ENCODE data around the gene RIC1.

DNA sequence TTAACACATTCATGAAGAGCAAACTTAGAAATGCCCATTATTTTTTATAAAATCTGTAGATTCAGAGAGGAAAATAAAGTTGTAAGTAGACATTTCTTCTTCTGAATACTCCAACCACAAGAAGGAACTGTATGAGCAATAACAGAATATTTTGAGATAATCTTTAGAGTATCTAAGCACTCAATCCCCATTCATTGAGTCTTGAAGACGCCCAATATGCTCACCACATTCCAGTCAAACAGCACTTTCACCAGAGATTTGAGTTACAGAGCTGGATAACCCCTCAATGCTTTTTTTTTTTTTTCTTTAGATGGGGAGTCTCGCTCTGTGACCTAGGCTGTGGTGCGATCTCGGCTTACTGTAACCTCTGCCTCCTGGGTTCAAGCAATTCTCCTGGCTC, 14.7 kb upstream of the RIC1 start:
- TF ChIP-seq, protein P1, sequence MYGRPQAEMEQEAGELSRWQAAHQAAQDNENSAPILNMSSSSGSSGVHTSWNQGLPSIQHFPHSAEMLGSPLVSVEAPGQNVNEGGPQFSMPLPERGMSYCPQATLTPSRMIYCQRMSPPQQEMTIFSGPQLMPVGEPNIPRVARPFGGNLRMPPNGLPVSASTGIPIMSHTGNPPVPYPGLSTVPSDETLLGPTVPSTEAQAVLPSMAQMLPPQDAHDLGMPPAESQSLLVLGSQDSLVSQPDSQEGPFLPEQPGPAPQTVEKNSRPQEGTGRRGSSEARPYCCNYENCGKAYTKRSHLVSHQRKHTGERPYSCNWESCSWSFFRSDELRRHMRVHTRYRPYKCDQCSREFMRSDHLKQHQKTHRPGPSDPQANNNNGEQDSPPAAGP (tag by site-specific recombination; IDR thresholded peaks at IDR 0.05): no peak
- TF ChIP-seq, protein P2, sequence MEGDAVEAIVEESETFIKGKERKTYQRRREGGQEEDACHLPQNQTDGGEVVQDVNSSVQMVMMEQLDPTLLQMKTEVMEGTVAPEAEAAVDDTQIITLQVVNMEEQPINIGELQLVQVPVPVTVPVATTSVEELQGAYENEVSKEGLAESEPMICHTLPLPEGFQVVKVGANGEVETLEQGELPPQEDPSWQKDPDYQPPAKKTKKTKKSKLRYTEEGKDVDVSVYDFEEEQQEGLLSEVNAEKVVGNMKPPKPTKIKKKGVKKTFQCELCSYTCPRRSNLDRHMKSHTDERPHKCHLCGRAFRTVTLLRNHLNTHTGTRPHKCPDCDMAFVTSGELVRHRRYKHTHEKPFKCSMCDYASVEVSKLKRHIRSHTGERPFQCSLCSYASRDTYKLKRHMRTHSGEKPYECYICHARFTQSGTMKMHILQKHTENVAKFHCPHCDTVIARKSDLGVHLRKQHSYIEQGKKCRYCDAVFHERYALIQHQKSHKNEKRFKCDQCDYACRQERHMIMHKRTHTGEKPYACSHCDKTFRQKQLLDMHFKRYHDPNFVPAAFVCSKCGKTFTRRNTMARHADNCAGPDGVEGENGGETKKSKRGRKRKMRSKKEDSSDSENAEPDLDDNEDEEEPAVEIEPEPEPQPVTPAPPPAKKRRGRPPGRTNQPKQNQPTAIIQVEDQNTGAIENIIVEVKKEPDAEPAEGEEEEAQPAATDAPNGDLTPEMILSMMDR (tag by site-specific recombination; IDR thresholded peaks at IDR 0.05): no peak
- TF ChIP-seq ZNF175 (tag by site-specific recombination; IDR thresholded peaks at IDR 0.05) (no peak), MYNN (tag by site-specific recombination; IDR thresholded peaks at IDR 0.05; ENCODE audit: borderline replicate concordance) (no peak), ZNF391 (tag by site-specific recombination; IDR thresholded peaks at IDR 0.05; ENCODE audit: borderline replicate concordance, low read depth) (no peak)
- TF ChIP-seq, protein P3, sequence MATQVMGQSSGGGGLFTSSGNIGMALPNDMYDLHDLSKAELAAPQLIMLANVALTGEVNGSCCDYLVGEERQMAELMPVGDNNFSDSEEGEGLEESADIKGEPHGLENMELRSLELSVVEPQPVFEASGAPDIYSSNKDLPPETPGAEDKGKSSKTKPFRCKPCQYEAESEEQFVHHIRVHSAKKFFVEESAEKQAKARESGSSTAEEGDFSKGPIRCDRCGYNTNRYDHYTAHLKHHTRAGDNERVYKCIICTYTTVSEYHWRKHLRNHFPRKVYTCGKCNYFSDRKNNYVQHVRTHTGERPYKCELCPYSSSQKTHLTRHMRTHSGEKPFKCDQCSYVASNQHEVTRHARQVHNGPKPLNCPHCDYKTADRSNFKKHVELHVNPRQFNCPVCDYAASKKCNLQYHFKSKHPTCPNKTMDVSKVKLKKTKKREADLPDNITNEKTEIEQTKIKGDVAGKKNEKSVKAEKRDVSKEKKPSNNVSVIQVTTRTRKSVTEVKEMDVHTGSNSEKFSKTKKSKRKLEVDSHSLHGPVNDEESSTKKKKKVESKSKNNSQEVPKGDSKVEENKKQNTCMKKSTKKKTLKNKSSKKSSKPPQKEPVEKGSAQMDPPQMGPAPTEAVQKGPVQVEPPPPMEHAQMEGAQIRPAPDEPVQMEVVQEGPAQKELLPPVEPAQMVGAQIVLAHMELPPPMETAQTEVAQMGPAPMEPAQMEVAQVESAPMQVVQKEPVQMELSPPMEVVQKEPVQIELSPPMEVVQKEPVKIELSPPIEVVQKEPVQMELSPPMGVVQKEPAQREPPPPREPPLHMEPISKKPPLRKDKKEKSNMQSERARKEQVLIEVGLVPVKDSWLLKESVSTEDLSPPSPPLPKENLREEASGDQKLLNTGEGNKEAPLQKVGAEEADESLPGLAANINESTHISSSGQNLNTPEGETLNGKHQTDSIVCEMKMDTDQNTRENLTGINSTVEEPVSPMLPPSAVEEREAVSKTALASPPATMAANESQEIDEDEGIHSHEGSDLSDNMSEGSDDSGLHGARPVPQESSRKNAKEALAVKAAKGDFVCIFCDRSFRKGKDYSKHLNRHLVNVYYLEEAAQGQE (tag by site-specific recombination; IDR thresholded peaks at IDR 0.05): no peak
- TF ChIP-seq, protein P4, sequence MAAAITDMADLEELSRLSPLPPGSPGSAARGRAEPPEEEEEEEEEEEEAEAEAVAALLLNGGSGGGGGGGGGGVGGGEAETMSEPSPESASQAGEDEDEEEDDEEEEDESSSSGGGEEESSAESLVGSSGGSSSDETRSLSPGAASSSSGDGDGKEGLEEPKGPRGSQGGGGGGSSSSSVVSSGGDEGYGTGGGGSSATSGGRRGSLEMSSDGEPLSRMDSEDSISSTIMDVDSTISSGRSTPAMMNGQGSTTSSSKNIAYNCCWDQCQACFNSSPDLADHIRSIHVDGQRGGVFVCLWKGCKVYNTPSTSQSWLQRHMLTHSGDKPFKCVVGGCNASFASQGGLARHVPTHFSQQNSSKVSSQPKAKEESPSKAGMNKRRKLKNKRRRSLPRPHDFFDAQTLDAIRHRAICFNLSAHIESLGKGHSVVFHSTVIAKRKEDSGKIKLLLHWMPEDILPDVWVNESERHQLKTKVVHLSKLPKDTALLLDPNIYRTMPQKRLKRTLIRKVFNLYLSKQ (tag by site-specific recombination; IDR thresholded peaks at IDR 0.05; ENCODE audit: borderline replicate concordance): no peak
- TF ChIP-seq, protein P5, sequence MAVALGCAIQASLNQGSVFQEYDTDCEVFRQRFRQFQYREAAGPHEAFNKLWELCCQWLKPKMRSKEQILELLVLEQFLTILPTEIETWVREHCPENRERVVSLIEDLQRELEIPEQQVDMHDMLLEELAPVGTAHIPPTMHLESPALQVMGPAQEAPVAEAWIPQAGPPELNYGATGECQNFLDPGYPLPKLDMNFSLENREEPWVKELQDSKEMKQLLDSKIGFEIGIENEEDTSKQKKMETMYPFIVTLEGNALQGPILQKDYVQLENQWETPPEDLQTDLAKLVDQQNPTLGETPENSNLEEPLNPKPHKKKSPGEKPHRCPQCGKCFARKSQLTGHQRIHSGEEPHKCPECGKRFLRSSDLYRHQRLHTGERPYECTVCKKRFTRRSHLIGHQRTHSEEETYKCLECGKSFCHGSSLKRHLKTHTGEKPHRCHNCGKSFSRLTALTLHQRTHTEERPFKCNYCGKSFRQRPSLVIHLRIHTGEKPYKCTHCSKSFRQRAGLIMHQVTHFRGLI (tag by site-specific recombination; IDR thresholded peaks at IDR 0.05): no peak
- TF ChIP-seq, protein P6, sequence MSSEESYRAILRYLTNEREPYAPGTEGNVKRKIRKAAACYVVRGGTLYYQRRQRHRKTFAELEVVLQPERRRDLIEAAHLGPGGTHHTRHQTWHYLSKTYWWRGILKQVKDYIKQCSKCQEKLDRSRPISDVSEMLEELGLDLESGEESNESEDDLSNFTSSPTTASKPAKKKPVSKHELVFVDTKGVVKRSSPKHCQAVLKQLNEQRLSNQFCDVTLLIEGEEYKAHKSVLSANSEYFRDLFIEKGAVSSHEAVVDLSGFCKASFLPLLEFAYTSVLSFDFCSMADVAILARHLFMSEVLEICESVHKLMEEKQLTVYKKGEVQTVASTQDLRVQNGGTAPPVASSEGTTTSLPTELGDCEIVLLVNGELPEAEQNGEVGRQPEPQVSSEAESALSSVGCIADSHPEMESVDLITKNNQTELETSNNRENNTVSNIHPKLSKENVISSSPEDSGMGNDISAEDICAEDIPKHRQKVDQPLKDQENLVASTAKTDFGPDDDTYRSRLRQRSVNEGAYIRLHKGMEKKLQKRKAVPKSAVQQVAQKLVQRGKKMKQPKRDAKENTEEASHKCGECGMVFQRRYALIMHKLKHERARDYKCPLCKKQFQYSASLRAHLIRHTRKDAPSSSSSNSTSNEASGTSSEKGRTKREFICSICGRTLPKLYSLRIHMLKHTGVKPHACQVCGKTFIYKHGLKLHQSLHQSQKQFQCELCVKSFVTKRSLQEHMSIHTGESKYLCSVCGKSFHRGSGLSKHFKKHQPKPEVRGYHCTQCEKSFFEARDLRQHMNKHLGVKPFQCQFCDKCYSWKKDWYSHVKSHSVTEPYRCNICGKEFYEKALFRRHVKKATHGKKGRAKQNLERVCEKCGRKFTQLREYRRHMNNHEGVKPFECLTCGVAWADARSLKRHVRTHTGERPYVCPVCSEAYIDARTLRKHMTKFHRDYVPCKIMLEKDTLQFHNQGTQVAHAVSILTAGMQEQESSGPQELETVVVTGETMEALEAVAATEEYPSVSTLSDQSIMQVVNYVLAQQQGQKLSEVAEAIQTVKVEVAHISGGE (tag by site-specific recombination; conservative IDR thresholded peaks at IDR 0.05; ENCODE audit: low read depth): no peak
